Fibroblast of skin of left quadriceps (primary cell): ENCODE data around the gene PACRG.

Experiments
- DNase-seq, 2 experiments: peaks; one replicate each; pipeline ENCODE4 v3.0.0-alpha.2; 2013; ENCODE audit warnings: low read depth in 2 of 2

Gene PACRG

GRCh38 chr6:162864911-162865310 is 137.1 kb downstream of the PACRG start:
- DNase-seq = peak; percentile 31 to 37

GRCh38 chr6:162866656-162867055 is 138.9 kb downstream of the PACRG start:
- no peak for DNase-seq

GRCh38 chr6:162868397-162868796 is 140.6 kb downstream of the PACRG start:
- DNase-seq = no peak

- no peak for DNase-seq
Observed at GRCh38 chr6:162871966-162872365, 144.2 kb downstream of the PACRG start.

GRCh38 chr6:162873537-162873936 is 145.8 kb downstream of the PACRG start:
- DNase-seq = no peak

GRCh38 chr6:162875070-162875469 is 147.3 kb downstream of the PACRG start:
- no peak for DNase-seq

GRCh38 chr6:162882801-162883481 is 155.2 kb downstream of the PACRG start:
- no peak for DNase-seq

GRCh38 chr6:162887981-162888689 is 160.4 kb downstream of the PACRG start:
- no peak for DNase-seq

- DNase-seq = no peak
Observed at GRCh38 chr6:162889303-162889702, 161.5 kb downstream of the PACRG start.

- no peak for DNase-seq
Observed at GRCh38 chr6:162898011-162898410, 170.2 kb downstream of the PACRG start.

- no peak for DNase-seq
Observed at GRCh38 chr6:162899148-162899547, 171.4 kb downstream of the PACRG start.

GRCh38 chr6:162900503-162900902 is 172.7 kb downstream of the PACRG start:
- no peak for DNase-seq

GRCh38 chr6:162904069-162904663 is 176.4 kb downstream of the PACRG start:
- no peak for DNase-seq

GRCh38 chr6:162906479-162906878 is 178.7 kb downstream of the PACRG start:
- DNase-seq = no peak

GRCh38 chr6:162907876-162908481 is 180.2 kb downstream of the PACRG start:
- peak in 1 of 2 experiments; percentile 4 for DNase-seq

- no peak for DNase-seq
Observed at GRCh38 chr6:162913206-162913605, 185.4 kb downstream of the PACRG start.

- DNase-seq = peak; percentile 20 to 33
Observed at GRCh38 chr6:162917506-162917905, 189.7 kb downstream of the PACRG start.

- DNase-seq = no peak
Observed at GRCh38 chr6:162921062-162921461, 193.3 kb downstream of the PACRG start.

- DNase-seq = no peak
Observed at GRCh38 chr6:162921510-162922040, 193.8 kb downstream of the PACRG start.

GRCh38 chr6:162922563-162923166 is 194.9 kb downstream of the PACRG start:
- peak; percentile 34 to 44 for DNase-seq

GRCh38 chr6:162934844-162935243 is 207.1 kb downstream of the PACRG start:
- DNase-seq = no peak

GRCh38 chr6:162940426-162940825 is 212.7 kb downstream of the PACRG start:
- no peak for DNase-seq
